Upper lobe of left lung (tissue), 4 donors: ENCODE results near the gene IFT52.

Source experiments
- CTCF ChIP-seq, 6 experiments: fragments of 450-650 bp in 4 of 6; fragments of 200-600 bp in 2 of 6; sonication (generic) in 2 of 6; IDR thresholded peaks; one replicate each; pipeline ENCODE4 v1.5.1; 2016 to 2019; ENCODE audit warnings: antibody characterized with exemption in 6 of 6
- EP300 ChIP-seq, 4 donors: sonication (generic); formaldehyde crosslinking; IDR thresholded peaks; one replicate each; pipeline ENCODE4 v1.5.1; 2017; ENCODE audit warnings: antibody characterized with exemption in 4 of 4, control low read depth in 2 of 4
- POLR2A ChIP-seq, 4 donors: fragments of 450-650 bp; IDR thresholded peaks; one replicate each; pipeline ENCODE4 v1.5.1; 2016 to 2017; ENCODE audit warnings: antibody characterized with exemption in 4 of 4, mild to moderate bottlenecking in 2 of 4

- TF ChIP-seq CTCF (IDR thresholded peaks at IDR 0.05): no peak
- no peak for TF ChIP-seq POLR2A (IDR thresholded peaks at IDR 0.05)
- TF ChIP-seq EP300 (IDR thresholded peaks at IDR 0.05): no peak
These were observed 48.1 kb upstream of the IFT52 start for GRCh38 chr20:43542674-43543073.
